WTC11 (cell line): ENCODE results near the gene PLEKHA1. TPM values are rescaled to one million over a fixed set of nuclear protein-coding genes. Genes with fewer than 3 reads are reported as not detected.

Experiments used
- ATAC-seq: fragments of 200-7000 bp; cut with Tn5 transposase; 2 replicates; pipeline ENCODE4 v1.10.0; 2021; ENCODE audit warnings: mild to moderate bottlenecking, moderate library complexity
- CTCF ChIA-PET: fragments of 300-600 bp; sonication (Branson Sonifier 250); formaldehyde crosslinking; loops from one replicate; lab custom pipeline; 2021; ENCODE audit warnings: antibody characterized with exemption; lab: Charles Lee
- POLR2A ChIA-PET: fragments of 350-600 bp; sonication (Branson Sonifier 250); formaldehyde crosslinking; loops from one replicate; lab custom pipeline; 2021; ENCODE audit warnings: antibody characterized with exemption; lab: Charles Lee
- DNase-seq: peaks from one replicate; pipeline ENCODE4 v3.0.0; 2021; ENCODE audit warnings: low spot score
- H3K27ac Mint-ChIP-seq: 2 replicates; pipeline ENCODE4 v1.8.0; 2021; ENCODE audit warnings: mixed read lengths
- H3K27me3 Mint-ChIP-seq: 2 replicates; pipeline ENCODE4 v1.8.0; 2021; ENCODE audit warnings: low read depth, mild to moderate bottlenecking, moderate library complexity, mixed read lengths
- H3K36me3 Mint-ChIP-seq: 2 replicates; pipeline ENCODE4 v1.8.0; 2021; ENCODE audit warnings: mixed read lengths
- H3K4me1 Mint-ChIP-seq: 2 replicates; pipeline ENCODE4 v1.8.0; 2022; ENCODE audit warnings: mixed read lengths
- H3K4me3 Mint-ChIP-seq: 2 replicates; pipeline ENCODE4 v1.8.0; 2021; ENCODE audit warnings: mild to moderate bottlenecking, moderate library complexity, mixed read lengths
- H3K9me3 Mint-ChIP-seq: 2 replicates; pipeline ENCODE4 v1.8.0; 2021; ENCODE audit warnings: mixed read lengths
- E2F1 ChIP-seq: sonication (generic); formaldehyde crosslinking; IDR thresholded peaks from 2 replicates; pipeline ENCODE4 v1.8.0; 2022; ENCODE audit warnings: mild to moderate bottlenecking, missing genetic modification reagents
- ERG ChIP-seq: fragments of 250-450 bp; sonication (Bioruptor Pico); IDR thresholded peaks from 2 replicates; pipeline ENCODE4 v1.8.0; 2021; ENCODE audit warnings: mild to moderate bottlenecking
- ESRRA ChIP-seq: sonication (generic); formaldehyde crosslinking; IDR thresholded peaks from 2 replicates; pipeline ENCODE4 v1.8.1; 2022; ENCODE audit warnings: mild to moderate bottlenecking, missing genetic modification reagents, borderline replicate concordance
- FOXK1 ChIP-seq: sonication (generic); formaldehyde crosslinking; IDR thresholded peaks from 2 replicates; pipeline ENCODE4 v1.8.0; 2022; ENCODE audit warnings: mild to moderate bottlenecking, moderate library complexity, missing genetic modification reagents
- HMGXB4 ChIP-seq: sonication (generic); formaldehyde crosslinking; IDR thresholded peaks from 2 replicates; pipeline ENCODE4 v1.8.1; 2023; ENCODE audit warnings: mild to moderate bottlenecking, moderate library complexity, missing genetic modification reagents
- JAZF1 ChIP-seq: fragments of 250-450 bp; sonication (Bioruptor Pico); IDR thresholded peaks from 2 replicates; pipeline ENCODE4 v1.9.0; 2021; ENCODE audit warnings: moderate library complexity, mild to moderate bottlenecking, inconsistent platforms
- KAT7 ChIP-seq: sonication (generic); formaldehyde crosslinking; IDR thresholded peaks from 2 replicates; pipeline ENCODE4 v1.8.1; 2023; ENCODE audit warnings: missing genetic modification reagents, mild to moderate bottlenecking, borderline replicate concordance
- MXD4 ChIP-seq: fragments of 250-450 bp; sonication (Bioruptor Pico); IDR thresholded peaks from 2 replicates; pipeline ENCODE4 v1.8.0; 2021; ENCODE audit warnings: mild to moderate bottlenecking, moderate library complexity, borderline replicate concordance
- NFYB ChIP-seq: sonication (generic); formaldehyde crosslinking; conservative IDR thresholded peaks from 2 replicates; pipeline ENCODE4 v1.8.0; 2022; ENCODE audit warnings: low read depth, missing genetic modification reagents
- NR1H2 ChIP-seq: sonication (generic); formaldehyde crosslinking; IDR thresholded peaks from 2 replicates; pipeline ENCODE4 v1.9.0; 2021; ENCODE audit warnings: mild to moderate bottlenecking, moderate library complexity, missing genetic modification reagents
- NR3C1 ChIP-seq: sonication (generic); formaldehyde crosslinking; conservative IDR thresholded peaks from 2 replicates; pipeline ENCODE4 v1.8.1; 2023; ENCODE audit warnings: low read depth, mild to moderate bottlenecking, missing genetic modification reagents
- SP1 ChIP-seq: sonication (generic); formaldehyde crosslinking; conservative IDR thresholded peaks from 2 replicates; pipeline ENCODE4 v1.8.1; 2022; ENCODE audit warnings: missing genetic modification reagents
- ZBTB43 ChIP-seq: sonication (generic); formaldehyde crosslinking; IDR thresholded peaks from 2 replicates; pipeline ENCODE4 v1.8.1; 2023; ENCODE audit warnings: mild to moderate bottlenecking, missing genetic modification reagents
- ZNF138 ChIP-seq: sonication (generic); formaldehyde crosslinking; conservative IDR thresholded peaks from 2 replicates; pipeline ENCODE4 v1.8.1; 2022; ENCODE audit warnings: mild to moderate bottlenecking, moderate library complexity, missing genetic modification reagents
- ZNF396 ChIP-seq: fragments of 250-450 bp; sonication (Bioruptor Pico); IDR thresholded peaks from 2 replicates; pipeline ENCODE4 v1.8.0; 2021; ENCODE audit warnings: mild to moderate bottlenecking, moderate library complexity, borderline replicate concordance
- ZNF512 ChIP-seq: sonication (generic); formaldehyde crosslinking; IDR thresholded peaks from 2 replicates; pipeline ENCODE4 v1.8.1; 2022; ENCODE audit warnings: missing genetic modification reagents, borderline replicate concordance
- ZNF671 ChIP-seq: fragments of 250-450 bp; sonication (Bioruptor Pico); IDR thresholded peaks from 2 replicates; pipeline ENCODE4 v1.8.0; 2021; ENCODE audit warnings: mild to moderate bottlenecking
- ZSCAN18 ChIP-seq: fragments of 250-450 bp; sonication (Bioruptor Pico); IDR thresholded peaks from 2 replicates; pipeline ENCODE4 v2.1.2; 2022; ENCODE audit warnings: mild to moderate bottlenecking, moderate library complexity
- total RNA-seq: library from RNA; stranded (reverse); gene quantifications from 3 replicates; pipeline ENCODE4 v1.2.3, GENCODE V29; 2021

Gene PLEKHA1
- total RNA-seq, 1 experiment from 2014 or later, result 34.6 TPM

- TF ChIP-seq ESRRA (CRISPR knock-in tag) (no peak), NFYB (no peak)
These were observed 94.6 kb downstream of the PLEKHA1 start (continued) for GRCh38 chr10:122468926-122469781.

GRCh38 chr10:122469848-122470247 lies 95.3 kb downstream of the PLEKHA1 start:
- Mint-ChIP-seq H3K4me3 (no peak overlapping the region), H3K27ac (no peak overlapping the region), H3K36me3 (no peaks in the 10 kb centered on the region), H3K27me3 (peaks cover 7% of the 10 kb centered on the region), H3K4me1 (peaks cover 13% of the 10 kb centered on the region), H3K9me3 (no peaks in the 10 kb centered on the region)
- POLR2A ChIA-PET, result no interaction called here
- CTCF ChIA-PET, result interaction anchor here (0.9 to 1.1 kb wide), 2 partner anchors 14 to 171 kb away, joined by 3 to 4 read pairs; no protein-coding TSS in a partner anchor
- no peak for TF ChIP-seq ZNF512 (CRISPR knock-in tag)
- TF ChIP-seq HMGXB4, result no peak
- no peak for TF ChIP-seq NR3C1
- DNase-seq (no peak), ATAC-seq (no peak)

GRCh38 chr10:122471531-122472177 lies 97.1 kb downstream of the PLEKHA1 start:
- DNase-seq (no peak), ATAC-seq (no peak)
- Mint-ChIP-seq H3K4me3 (no peak overlapping the region), H3K27me3 (no peaks in the 10 kb centered on the region), H3K36me3 (no peaks in the 10 kb centered on the region), H3K27ac (no peak overlapping the region), H3K9me3 (no peaks in the 10 kb centered on the region), H3K4me1 (peaks cover 31% of the 10 kb centered on the region)
- ChIA-PET POLR2A (no interaction called here), CTCF (no interaction called here)
- no peak for TF ChIP-seq JAZF1 (CRISPR knock-in tag)
- TF ChIP-seq ZNF671 (CRISPR knock-in tag), result no peak
- no peak for TF ChIP-seq NR1H2 (CRISPR knock-in tag)

- no peak overlapping the region for H3K27ac Mint-ChIP-seq
- CTCF ChIA-PET, result interaction anchor here (1.7 kb wide), 2 partner anchors 174 to 193 kb away, joined by 4 to 5 read pairs; no protein-coding TSS in a partner anchor
- POLR2A ChIA-PET, result no interaction called here
- no peak for DNase-seq
- no peak for TF ChIP-seq MXD4 (CRISPR knock-in tag)
- no peak for TF ChIP-seq ZNF512 (CRISPR knock-in tag)
- TF ChIP-seq E2F1 (CRISPR knock-in tag), result no peak
- TF ChIP-seq ERG (CRISPR knock-in tag), result no peak
- no peak for TF ChIP-seq KAT7
- TF ChIP-seq ZBTB43 (CRISPR knock-in tag), result no peak
- no peak for TF ChIP-seq ZNF396
- no peak for TF ChIP-seq ZSCAN18 (CRISPR knock-in tag)
- TF ChIP-seq SP1, result no peak
- no peak for TF ChIP-seq ZNF138
- no peak for TF ChIP-seq FOXK1 (CRISPR knock-in tag)
- H3K4me1 Mint-ChIP-seq, result peaks cover 44% of the 10 kb centered on the region
- no peaks in the 10 kb centered on the region for H3K9me3 Mint-ChIP-seq
- no peaks in the 10 kb centered on the region for H3K27me3 Mint-ChIP-seq
- H3K4me3 Mint-ChIP-seq, result no peak overlapping the region
- no peaks in the 10 kb centered on the region for H3K36me3 Mint-ChIP-seq
- ATAC-seq, result no peak
These were observed 98.6 kb downstream of the PLEKHA1 start for GRCh38 chr10:122473116-122473515.
